ENCODE results near the gene ATXN7L1. TPM values are rescaled to one million over a fixed set of nuclear protein-coding genes. Genes with fewer than 3 reads are reported as not detected.
A peak's percentile ranks its signal among the peaks of the same experiment; 100 is the strongest.

Gene ATXN7L1
- total RNA-seq, 4 donors from 2014 or later: 12.3 to 28.8 (median 21.0) TPM

- Histone ChIP-seq H3K27ac (peak overlapping the region; percentile 59 to 81 (median 74)), H3K4me3 (no peak overlapping the region), H3K9me3 (no peaks in the 10 kb centered on the region), H3K27me3 (no peaks in the 10 kb centered on the region), H3K4me1 (peaks cover 8 to 53% (median 12%) of the 10 kb centered on the region in 4 donors), H3K36me3 (no peaks in the 10 kb centered on the region)
- intact Hi-C loops (cut with DNase I; ENCODE audit: low total_unique reads): no loop called here
- 48 to 62% methylated on average over 3 to 5 of the region's 5 CpGs for WGBS, 2 donors (ENCODE audit: low coverage in 1 of 2)
- no peak for DNase-seq
- TF ChIP-seq POLR2A (IDR thresholded peaks at IDR 0.05) (no peak), CTCF (IDR thresholded peaks at IDR 0.05) (no peak), EP300 (IDR thresholded peaks at IDR 0.05; ENCODE audit: low read depth) (no peak), POLR2AphosphoS5 (IDR thresholded peaks at IDR 0.05) (no peak)
- in situ Hi-C loops (cut with MboI; ENCODE audit: low pct_ligation_motif_present in 1 of 4, low pct_unique_long_range_greater_than_20kb in 1 of 4, low sequenced_read_pairs in 3 of 4): no loop called here
Observed at GRCh38 chr7:105829681-105830322, 46.6 kb downstream of the ATXN7L1 start.

GRCh38 chr7:105828141-105828540 lies 48.3 kb downstream of the ATXN7L1 start:
- intact Hi-C loops (cut with DNase I; ENCODE audit: low total_unique reads): no loop called here
- in situ Hi-C loops (cut with MboI; ENCODE audit: low pct_ligation_motif_present in 1 of 4, low pct_unique_long_range_greater_than_20kb in 1 of 4, low sequenced_read_pairs in 3 of 4): no loop called here
- no peak for TF ChIP-seq POLR2A (IDR thresholded peaks at IDR 0.05)
- peaks cover 8 to 53% (median 12%) of the 10 kb centered on the region in 4 donors for H3K4me1 ChIP-seq
- H3K4me3 ChIP-seq: no peak overlapping the region
- 56 to 92% methylated on average over 1 to 2 of the region's 2 CpGs for WGBS, 2 donors (ENCODE audit: low coverage in 1 of 2)
- no peak overlapping the region for H3K27ac ChIP-seq
- H3K27me3 ChIP-seq: no peaks in the 10 kb centered on the region
- no peaks in the 10 kb centered on the region for H3K36me3 ChIP-seq
- H3K9me3 ChIP-seq: no peaks in the 10 kb centered on the region
- DNase-seq: no peak

GRCh38 chr7:105827151-105827875 lies 49.1 kb downstream of the ATXN7L1 start:
- Histone ChIP-seq H3K27me3 (no peaks in the 10 kb centered on the region), H3K4me3 (no peak overlapping the region), H3K27ac (no peak overlapping the region), H3K36me3 (no peaks in the 10 kb centered on the region), H3K9me3 (no peaks in the 10 kb centered on the region), H3K4me1 (peaks cover 8 to 53% (median 12%) of the 10 kb centered on the region in 4 donors)
- in situ Hi-C loops (cut with MboI; ENCODE audit: low pct_ligation_motif_present in 1 of 4, low pct_unique_long_range_greater_than_20kb in 1 of 4, low sequenced_read_pairs in 3 of 4) (no loop called here), intact Hi-C loops (cut with DNase I; ENCODE audit: low total_unique reads) (no loop called here)
- 39 to 63% methylated on average over 3 to 7 of the region's 7 CpGs for WGBS, 2 donors (ENCODE audit: low coverage in 1 of 2)
- DNase-seq: no peak
- TF ChIP-seq CTCF (IDR thresholded peaks at IDR 0.05) (no peak), EP300 (IDR thresholded peaks at IDR 0.05; ENCODE audit: low read depth) (no peak), POLR2A (IDR thresholded peaks at IDR 0.05) (no peak), POLR2AphosphoS5 (IDR thresholded peaks at IDR 0.05) (no peak)

GRCh38 chr7:105826143-105826542 lies 50.3 kb downstream of the ATXN7L1 start:
- TF ChIP-seq EP300 (IDR thresholded peaks at IDR 0.05; ENCODE audit: low read depth) (no peak), POLR2A (IDR thresholded peaks at IDR 0.05) (no peak), CTCF (IDR thresholded peaks at IDR 0.05) (no peak), POLR2AphosphoS5 (IDR thresholded peaks at IDR 0.05) (peak in 1 of 3 donors; percentile 7)
- H3K27ac ChIP-seq: no peak overlapping the region
- in situ Hi-C loops (cut with MboI; ENCODE audit: low pct_ligation_motif_present in 1 of 4, low pct_unique_long_range_greater_than_20kb in 1 of 4, low sequenced_read_pairs in 3 of 4): no loop called here
- intact Hi-C loops (cut with DNase I; ENCODE audit: low total_unique reads): no loop called here
- H3K9me3 ChIP-seq: no peaks in the 10 kb centered on the region
- DNase-seq: no peak
- H3K4me1 ChIP-seq: peaks cover 2 to 51% (median 7%) of the 10 kb centered on the region in 4 donors
- H3K27me3 ChIP-seq: no peaks in the 10 kb centered on the region
- no peaks in the 10 kb centered on the region for H3K36me3 ChIP-seq
- no peak overlapping the region for H3K4me3 ChIP-seq
